Mucosa of gallbladder (tissue), 1 donor: ENCODE data around the gene MYH2. TPM values are rescaled to one million over a fixed set of nuclear protein-coding genes. Genes with fewer than 3 reads are reported as not detected.
"Not testable (repeated sequence)": the region's sequence is repeated elsewhere in the genome, so short reads cannot be mapped to it uniquely, and the experiment has no call there.

Source experiments
- DNase-seq: peaks from one replicate; pipeline ENCODE4 v3.0.0-alpha.2; 2020; ENCODE audit warnings: low spot score
- total RNA-seq: library from RNA; stranded (reverse); gene quantifications from one replicate; pipeline ENCODE4 v1.2.1, GENCODE V29; 2021
- donor health status: DM: no; HTN: no; CAD: no.

MYH2 gene
- 2.4 TPM for total RNA-seq

DNA sequence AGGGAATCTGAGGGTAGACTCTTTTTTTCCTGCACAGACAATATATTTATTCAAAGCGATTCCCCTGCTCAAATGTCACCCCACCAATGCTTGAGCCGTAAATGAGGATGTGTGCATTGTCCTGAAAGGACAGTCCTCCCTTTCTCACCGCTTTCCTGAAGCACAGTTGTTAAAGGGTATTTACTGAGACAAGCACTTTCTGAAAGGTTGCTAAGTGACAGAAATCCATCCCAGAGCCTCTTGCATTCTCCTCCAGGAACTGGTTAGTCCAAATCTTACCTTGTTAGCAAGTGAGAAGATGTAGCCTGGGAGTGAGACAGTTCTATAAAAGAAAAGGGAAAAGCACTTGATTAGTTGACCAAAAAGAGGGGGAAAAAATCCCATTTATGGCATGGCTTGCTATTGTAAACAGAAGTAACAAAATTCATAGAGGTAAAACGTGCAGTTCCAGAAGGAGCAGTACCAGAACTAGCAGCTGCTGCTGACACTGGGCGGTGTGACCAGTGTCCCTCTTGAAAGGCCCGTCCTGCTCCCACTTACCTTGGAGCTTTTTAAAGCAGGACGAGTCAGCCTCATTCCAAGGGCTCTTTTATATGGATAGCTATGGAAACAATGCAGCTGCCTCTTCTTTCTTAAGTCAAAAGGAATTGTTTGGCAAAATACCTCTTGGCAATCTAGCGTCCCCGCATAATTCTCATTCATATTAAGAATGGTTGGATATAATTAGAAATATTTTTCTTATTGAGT, at the start of gene MYH2:
Gene MYH2 (minus strand): TSS at position 563 of the 747 bp plus-strand sequence. CDS start 1,738 bp downstream, outside the sequence.
- DNase-seq: no peak

GRCh38 chr17:10598621-10599020, 49.2 kb upstream of the MYH2 start:
- DNase-seq: no peak

- DNase-seq: no peak
These were observed 40.2 kb upstream of the MYH2 start for GRCh38 chr17:10589553-10590145.

GRCh38 chr17:10585529-10585928, 36.1 kb upstream of the MYH2 start:
- no peak for DNase-seq

GRCh38 chr17:10583834-10584233, 34.4 kb upstream of the MYH2 start:
- no peak for DNase-seq

DNA sequence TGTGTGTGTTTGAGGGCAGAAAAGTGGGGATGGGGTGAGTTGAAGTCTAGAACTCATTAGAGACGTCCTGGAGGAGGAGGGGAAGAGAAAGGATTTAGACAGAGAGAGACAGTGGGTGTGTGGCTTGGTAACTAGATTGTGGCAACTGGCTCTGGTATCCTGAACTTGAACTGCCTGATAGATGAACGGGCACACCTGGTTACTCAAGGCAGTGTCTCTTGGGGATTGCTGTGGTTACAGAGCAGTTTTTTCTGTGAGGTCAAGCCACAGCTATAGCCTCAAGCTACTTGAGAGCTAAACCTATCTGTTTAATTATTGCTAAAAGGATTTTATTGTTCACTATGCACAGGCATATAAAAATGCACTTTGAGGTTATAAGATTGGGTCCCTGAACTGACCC, 29.8 kb upstream of the MYH2 start:
- no peak for DNase-seq

DNA sequence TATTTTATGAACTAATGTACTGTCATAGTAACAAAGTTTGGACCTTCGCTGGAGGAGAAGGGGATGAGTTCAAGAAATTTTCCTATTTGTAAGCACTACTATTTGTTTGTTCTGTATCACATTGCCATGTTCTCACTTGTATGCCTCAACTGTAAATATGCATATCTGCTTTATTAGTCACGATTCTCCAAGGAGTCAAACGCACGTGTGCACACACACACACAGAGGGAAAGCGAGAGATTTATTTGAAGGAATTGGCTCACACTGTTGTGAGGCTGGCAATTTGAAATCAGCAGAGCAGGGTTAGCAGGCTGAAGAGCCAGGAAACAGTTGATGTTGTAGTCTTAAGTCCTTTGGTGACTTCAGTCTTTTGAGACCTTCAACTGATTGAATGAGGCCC, 24.9 kb upstream of the MYH2 start:
- no peak for DNase-seq

DNA sequence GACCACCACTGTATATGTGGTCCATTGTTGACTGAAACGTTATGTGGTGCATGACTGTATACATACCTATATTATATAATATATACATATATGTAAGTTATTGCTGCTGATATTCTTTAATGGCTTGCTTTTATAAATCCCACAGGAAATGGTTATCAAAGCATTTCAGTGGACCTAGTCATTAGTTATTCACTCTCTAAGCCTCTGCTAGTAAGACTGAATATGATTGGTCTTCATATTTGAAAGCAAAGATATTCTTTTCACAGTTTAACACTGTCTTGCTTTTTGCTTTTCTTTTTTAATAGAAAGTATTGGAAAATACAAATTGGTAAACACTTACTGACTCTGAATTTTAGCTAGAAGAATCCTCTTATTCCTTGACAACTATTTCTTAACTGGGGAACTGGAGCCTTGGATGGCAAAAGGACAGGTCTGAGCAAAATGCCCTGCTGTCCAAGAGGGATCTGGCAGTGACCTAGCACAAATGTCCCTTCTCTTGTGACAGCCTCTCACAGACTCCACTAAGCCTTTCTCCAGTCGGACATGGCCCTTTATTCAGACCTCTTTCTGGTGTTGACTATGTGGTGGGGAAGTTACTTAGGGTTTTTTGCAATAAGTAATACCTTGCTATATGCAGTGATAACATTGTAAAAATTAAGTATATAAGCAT, 14.7 kb upstream of the MYH2 start:
- DNase-seq: no peak

GRCh38 chr17:10558049-10558448, 8.6 kb upstream of the MYH2 start:
- no peak for DNase-seq

DNA sequence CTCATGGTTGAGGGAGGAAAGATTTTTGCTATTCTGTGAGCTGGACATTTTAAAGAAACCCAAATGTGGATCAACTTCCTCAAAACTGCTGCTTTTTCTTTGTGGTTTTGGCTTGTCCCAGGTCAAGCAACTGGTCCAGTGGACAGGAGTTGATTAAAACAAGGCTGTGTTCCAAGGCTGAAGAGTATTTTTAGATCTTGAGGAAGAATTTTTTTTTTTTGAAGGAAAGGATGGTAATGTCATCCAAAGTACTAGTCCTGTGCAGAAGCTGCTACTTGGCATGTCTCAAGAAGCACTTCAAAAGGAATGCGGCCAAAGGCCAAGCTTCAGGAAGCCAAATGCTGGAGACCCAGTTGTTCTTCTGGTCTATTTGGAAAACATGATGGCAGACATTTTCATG, 8.0 kb upstream of the MYH2 start:
- peak; percentile 10 for DNase-seq

GRCh38 chr17:10556301-10557005, 7.0 kb upstream of the MYH2 start:
- no peak for DNase-seq

DNA sequence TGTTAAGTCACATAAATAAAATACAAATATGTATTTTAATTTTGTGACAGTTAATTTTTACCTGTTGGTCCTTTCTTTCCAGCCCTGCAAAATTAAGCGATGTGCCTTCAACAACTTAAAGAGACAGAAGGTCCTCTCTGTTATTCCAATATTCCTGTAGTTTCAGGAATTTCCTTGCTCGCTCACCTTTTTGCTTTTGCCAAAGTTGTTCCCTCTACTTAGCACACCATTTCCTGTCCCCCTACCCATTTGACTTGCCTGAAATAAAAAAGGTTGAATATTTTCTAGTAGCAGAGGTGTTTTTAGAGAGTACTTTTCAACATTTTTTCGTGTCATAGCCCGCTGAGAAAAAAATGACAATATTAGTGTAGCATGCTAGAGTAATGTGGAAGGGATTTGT, 556 bp upstream of the MYH2 start:
- no peak for DNase-seq

DNA sequence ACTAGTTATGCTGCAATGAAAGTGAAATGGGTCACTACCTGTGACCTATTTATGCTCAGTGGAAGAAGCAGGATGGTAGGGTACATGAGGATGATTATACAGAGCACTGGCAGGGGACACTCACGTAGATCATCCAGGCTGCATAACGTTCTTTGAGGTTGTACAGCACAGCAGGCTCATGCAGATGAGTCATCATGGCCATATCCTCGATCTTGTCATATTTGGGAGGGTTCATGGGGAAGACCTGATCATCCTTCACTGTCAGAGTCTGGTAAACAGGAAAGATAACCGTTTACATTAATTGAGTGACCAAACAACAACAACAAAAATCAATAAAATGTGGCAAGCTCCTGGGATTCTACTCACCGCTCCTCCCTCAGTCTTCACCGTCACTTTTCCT, 2.1 kb downstream of the MYH2 start:
- no peak for DNase-seq

DNA sequence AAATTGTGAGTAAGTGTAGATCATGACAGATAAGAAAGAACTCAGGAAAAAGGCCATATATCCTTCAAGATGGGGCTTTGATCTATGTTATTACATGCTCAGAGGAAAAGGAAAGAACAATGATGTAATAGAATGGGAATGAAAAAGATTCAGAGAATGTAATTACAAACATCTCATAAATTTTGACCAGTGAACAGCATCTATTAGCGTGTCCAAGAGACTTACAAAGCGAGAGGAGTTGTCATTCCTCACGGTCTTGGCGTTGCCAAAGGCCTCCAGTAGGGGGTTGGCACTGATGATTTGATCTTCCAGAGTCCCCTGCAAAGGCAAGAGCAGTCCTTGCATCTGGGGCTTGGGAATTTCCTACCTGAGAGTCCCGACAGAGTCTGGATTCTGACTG, 6.0 kb downstream of the MYH2 start:
- DNase-seq: not testable (repeated sequence)

- DNase-seq: not testable (repeated sequence)
These were observed 8.3 kb downstream of the MYH2 start for GRCh38 chr17:10541179-10541578.

DNA sequence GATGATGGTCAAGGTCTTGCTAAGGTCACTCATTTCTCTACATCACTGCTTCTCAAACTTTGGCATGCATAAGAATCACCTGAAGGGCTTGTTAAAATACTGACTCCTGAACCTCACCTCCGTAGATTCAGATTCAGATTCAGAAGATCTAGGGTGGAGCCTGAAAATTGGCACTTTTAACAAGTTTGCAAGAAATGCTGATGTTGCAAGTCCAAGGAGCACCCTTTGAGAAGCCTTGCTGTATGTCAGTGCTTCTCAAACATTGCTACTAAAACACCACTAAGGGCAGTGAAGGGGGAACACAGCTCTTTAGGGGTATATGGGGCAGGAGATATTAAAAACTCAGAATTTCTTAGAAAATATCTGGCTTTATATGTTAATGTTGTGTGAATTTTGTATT, 17.4 kb downstream of the MYH2 start:
- no peak for DNase-seq

GRCh38 chr17:10527419-10527818, 22.0 kb downstream of the MYH2 start:
- DNase-seq: no peak

GRCh38 chr17:10526517-10526916, 22.9 kb downstream of the MYH2 start:
- DNase-seq: no peak

GRCh38 chr17:10523064-10523463, 26.4 kb downstream of the MYH2 start:
- DNase-seq: no peak

- no peak for DNase-seq
These were observed 27.5 kb downstream of the MYH2 start for GRCh38 chr17:10521949-10522348.

DNA sequence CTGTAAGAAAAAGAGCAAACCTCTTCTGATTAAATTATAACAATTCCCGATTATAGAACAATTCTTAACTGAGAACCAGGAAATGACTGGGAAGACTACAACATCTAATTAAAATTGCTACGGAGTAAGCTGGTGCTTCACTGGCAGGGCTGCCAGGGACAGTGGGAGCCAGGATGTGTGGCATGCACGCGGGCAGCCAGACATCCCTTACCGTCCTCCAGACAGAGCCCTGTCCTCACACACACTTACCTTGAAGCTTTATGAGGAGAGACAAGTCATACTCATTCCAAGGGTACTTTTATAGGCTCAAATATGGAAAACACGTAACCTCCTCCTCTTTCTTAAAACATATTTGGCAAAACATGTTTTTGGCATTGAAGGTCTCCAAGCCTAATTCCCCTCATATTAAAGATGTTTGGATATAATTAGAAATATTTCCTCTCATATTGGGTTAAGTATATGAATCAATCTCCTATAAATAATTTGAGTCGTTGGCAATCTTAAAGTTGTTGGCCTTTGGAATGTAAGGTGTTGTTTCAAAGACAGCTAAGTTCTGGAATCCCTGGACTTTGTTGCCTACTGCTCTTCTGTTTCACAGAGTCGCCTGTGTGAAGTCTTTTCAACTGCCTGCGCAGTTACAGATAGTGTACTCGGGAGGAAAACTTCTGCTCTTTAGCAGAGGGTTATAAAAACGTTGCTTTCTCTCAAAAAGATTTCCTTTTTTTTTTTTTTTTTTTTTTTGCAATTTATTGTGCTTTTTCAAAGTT, 31.0 kb downstream of the MYH2 start, which contains the start of gene MYH1:
Gene MYH1 (minus strand): TSS at position 272 of the 767 bp plus-strand sequence. CDS start 1,900 bp downstream, outside the sequence.
- no peak for DNase-seq

- no peak for DNase-seq
These were observed 32.8 kb downstream of the MYH2 start for GRCh38 chr17:10516638-10517037.
